ENCODE data around the gene BMPR1A.

The BMPR1A gene

DNA sequence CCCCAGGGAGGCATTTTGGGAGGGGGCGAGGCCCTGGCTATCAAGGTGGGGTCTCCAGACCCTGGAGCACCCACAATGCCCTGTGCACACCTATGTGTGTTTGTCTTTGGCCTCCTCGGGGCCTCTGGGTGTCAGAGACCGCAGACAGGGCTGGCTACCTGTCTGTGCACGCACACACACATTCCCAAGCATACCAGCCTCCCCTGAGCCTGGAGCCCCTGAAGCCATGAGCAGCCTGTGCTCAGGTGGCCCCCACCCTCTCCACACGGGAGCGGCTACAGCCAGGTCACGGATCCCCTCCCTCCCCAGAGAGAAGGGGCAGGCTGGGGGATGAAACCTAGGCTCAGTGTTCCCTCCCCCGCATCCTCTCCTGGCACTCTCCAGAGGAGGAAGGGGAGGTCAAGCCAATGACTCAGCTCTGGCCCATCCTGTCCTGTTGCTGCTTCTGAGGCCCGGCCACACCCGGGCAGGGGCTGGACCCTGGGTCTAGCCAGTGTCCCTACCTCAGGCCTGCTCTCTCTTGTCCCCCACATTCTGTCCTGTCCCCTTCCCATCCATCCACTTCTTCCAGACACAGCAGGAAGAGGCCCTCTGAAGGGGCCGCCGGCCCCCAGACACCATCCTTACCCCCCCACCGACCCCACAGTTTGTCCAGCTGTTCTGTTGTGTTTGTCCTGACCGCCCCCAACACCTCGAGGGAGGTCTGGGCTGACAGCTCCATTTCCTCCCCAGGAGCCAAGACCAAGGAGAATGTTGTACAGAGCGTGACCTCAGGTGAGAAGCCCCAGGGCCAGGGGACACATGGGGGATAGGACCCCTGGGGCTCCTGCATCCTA is 202.7 kb downstream of the BMPR1A start:
- no peak for DNase-seq (ENCODE audit: low spot score)
- in situ Hi-C loops (cut with MboI; ENCODE audit: low sequenced_read_pairs, unreplicated experiment) = no loop called here
- TF ChIP-seq CTCF (IDR thresholded peaks at IDR 0.05; ENCODE audit: borderline replicate concordance, control extremely low read depth, extremely low read depth, insufficient read depth, missing control alignments) = no peak

DNA sequence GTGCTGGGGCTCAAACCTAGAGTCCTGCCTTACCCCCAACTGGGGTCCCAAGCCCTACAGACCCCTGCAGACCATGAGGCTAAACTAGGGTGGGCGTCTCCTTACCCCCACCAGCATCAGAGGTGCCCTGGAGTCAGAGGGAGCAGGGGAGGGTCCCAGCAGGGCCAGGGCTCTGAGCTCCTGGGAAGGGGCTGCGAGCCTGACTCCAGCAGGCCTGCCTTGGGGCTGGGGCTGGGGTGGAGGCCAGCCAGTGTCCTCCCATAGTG is 203.3 kb downstream of the BMPR1A start:
- DNase-seq (ENCODE audit: low spot score) = no peak
- no peak for TF ChIP-seq CTCF (IDR thresholded peaks at IDR 0.05; ENCODE audit: borderline replicate concordance, control extremely low read depth, extremely low read depth, insufficient read depth, missing control alignments)
- in situ Hi-C loops (cut with MboI; ENCODE audit: low sequenced_read_pairs, unreplicated experiment) = no loop called here

- in situ Hi-C loops (cut with MboI; ENCODE audit: low sequenced_read_pairs, unreplicated experiment) = no loop called here
- peak; percentile 88 for DNase-seq (ENCODE audit: low spot score)
- peak; percentile 89 for TF ChIP-seq CTCF (IDR thresholded peaks at IDR 0.05; ENCODE audit: borderline replicate concordance, control extremely low read depth, extremely low read depth, insufficient read depth, missing control alignments)
These were observed 203.8 kb downstream of the BMPR1A start for GRCh38 chr10:86960003-86960862.

DNA sequence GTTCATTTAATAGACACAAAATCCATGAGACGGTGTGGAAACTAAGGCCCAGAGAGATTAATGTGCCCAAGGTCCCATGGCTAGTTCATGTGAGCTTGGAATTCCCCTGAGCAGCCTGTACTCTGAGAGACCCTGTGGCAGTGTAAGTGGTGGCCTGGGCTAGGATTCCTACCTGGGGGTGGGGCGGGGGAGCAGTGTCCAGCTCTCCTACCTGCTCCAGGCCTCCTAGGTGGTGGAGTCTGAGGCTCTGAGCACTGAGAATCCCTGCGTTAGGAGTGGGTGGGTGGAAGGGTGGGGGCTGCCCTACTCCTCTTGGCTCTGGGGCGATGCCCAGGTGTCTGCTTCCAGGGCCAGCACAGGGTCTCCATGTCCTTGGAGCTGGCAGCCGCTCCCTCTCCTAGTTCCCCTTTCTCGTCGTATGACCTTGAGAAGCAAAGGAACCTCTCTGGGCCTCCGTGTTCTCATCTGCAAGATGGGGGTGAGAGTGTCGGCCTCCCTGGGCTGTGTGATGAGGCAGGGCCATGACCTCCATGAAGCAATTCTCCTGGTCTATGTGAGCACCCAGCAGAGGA is 204.5 kb downstream of the BMPR1A start:
- in situ Hi-C loops (cut with MboI; ENCODE audit: low sequenced_read_pairs, unreplicated experiment) = no loop called here

DNA sequence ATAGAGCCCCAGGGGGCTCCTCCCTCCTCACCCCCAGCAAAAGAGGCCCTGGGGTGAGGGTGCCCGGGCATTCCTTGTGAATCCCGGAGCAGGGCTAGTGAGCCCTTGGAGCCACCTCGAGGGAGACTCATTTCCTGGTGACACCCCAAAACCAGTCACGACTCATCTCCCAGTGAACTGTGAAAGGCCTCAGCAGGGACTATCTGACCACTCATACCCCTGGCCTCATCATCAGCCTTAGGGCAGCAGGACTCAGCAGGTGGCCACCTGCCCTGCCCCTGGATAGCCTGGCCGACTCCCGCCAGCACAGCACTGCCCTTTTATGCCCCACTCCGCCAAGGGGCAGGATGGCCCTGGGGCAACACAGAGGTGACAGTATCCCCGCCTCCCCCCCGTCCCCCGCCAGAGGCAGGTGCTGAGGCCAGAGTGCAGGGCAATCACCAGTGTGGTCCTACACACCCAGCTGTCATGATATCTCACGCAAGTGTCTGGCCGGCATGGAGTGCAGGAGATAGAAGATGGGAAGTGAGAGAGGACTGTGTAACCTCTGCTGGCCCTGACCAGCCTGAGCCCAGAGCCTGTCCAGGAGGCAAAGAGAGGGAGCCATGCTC is 205.2 kb downstream of the BMPR1A start:
- TF ChIP-seq CTCF (IDR thresholded peaks at IDR 0.05; ENCODE audit: borderline replicate concordance, control extremely low read depth, extremely low read depth, insufficient read depth, missing control alignments) = no peak
- in situ Hi-C loops (cut with MboI; ENCODE audit: low sequenced_read_pairs, unreplicated experiment) = no loop called here
- DNase-seq (ENCODE audit: low spot score) = peak; percentile 22

More for the DNA sequence above, 204.5 kb downstream of the BMPR1A start:
- DNase-seq (ENCODE audit: low spot score) = peak; percentile 27
- no peak for TF ChIP-seq CTCF (IDR thresholded peaks at IDR 0.05; ENCODE audit: borderline replicate concordance, control extremely low read depth, extremely low read depth, insufficient read depth, missing control alignments)

Measured in GM13976 (cell line).